A673 (cell line): ENCODE results near the gene TBRG4.

Experiments used
- CTCF ChIP-seq: fragments of 300-800, 200-600 bp; sonication (generic); conservative IDR thresholded peaks from 2 replicates; pipeline ENCODE4 v1.5.1; 2017; ENCODE audit warnings: low read depth, mild to moderate bottlenecking, antibody characterized with exemption, low read length, moderate library complexity, mixed read lengths
- EZH2 ChIP-seq: fragments of 200-600 bp; sonication (generic); IDR thresholded peaks from 2 replicates; pipeline ENCODE4 v1.6.1; 2017; ENCODE audit warnings: borderline replicate concordance, low read depth, mild to moderate bottlenecking, mixed read lengths, antibody characterized with exemption, low read length; ENCODE audit not compliant: poor library complexity, severe bottlenecking

DNA sequence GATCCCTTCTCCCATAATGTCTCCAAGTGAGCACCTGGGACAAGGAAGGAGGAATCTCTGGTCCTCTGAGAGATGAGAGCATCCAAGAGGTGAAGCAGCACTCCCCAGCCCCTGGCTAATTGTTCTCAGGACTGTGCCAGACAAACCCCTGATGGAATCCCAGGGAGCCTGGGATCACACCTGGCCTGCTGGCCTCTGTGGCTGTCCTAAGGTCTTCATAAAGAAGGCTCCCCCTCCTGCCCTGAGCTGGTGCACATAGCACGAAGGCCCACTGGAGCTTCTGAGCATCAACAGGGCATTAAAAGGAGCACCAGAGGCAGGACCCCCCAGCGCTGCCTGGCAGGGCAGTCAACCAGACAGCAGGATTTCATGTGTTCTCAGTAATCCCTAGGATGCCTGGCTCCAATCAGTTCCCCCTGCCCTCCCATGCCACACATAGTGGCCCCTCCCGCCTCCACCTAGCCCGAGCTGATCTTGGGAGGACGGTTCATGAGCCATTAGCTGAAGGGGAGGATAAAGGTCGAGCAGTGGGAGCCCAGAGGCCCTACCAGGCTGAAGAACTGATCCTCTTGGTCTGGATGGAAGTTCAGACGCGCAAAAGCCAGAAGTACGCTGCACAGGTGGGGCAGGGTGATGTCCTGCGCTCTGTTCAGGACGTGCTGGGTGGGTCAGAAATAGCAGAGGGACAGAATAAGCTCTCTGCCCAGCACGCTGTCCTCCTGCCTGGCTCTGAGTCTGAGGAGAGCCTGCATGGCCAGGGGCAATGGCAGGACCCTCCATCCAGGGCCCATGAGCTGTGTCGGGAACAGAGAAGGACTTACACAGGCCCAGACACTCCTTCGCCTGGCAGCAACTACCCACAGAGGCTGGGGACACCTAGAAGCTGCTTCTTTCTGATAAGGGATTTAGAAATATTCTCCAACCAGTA is 8.4 kb downstream of the TBRG4 start:
- TF ChIP-seq CTCF, result no peak
- no peak for TF ChIP-seq EZH2
